HEK293 (cell line): Measurements from ENCODE around the gene MATN1.

Experiments used
- CTCF ChIA-PET: fragments of 350-600 bp; formaldehyde crosslinking; extraction: SDS; loops from one replicate; lab custom pipeline; 2021; ENCODE audit warnings: antibody characterized with exemption; lab: Yijun Ruan, JAX
- POLR2A ChIA-PET: fragments of 300-600 bp; formaldehyde crosslinking; extraction: SDS; loops from one replicate; lab custom pipeline; 2020; ENCODE audit warnings: antibody characterized with exemption, inconsistent platforms; lab: Yijun Ruan, JAX
- H3K27ac ChIP-seq: fragments of 200-500 bp; sonication (Bioruptor generic); 2 replicates; pipeline ENCODE4 v1.5.1; 2014; ENCODE audit warnings: low read depth, low read length, control low read depth, inconsistent platforms; ENCODE audit errors: extremely low read depth
- H3K36me3 ChIP-seq, 2 experiments: fragments of 200-500 bp in 1 of 2; sonication (Bioruptor generic) in 1 of 2; 1 replicate in 1 of 2; 2 replicates in 1 of 2; pipeline ENCODE4 v1.5.1; 2014 to 2017; ENCODE audit warnings: inconsistent platforms in 2 of 2, low read length in 2 of 2; ENCODE audit not compliant: control insufficient read depth in 2 of 2, insufficient read depth in 1 of 2
- H3K4me1 ChIP-seq: fragments of 200-500 bp; sonication (Bioruptor generic); 2 replicates; pipeline ENCODE4 v1.5.1; 2014; ENCODE audit warnings: mild to moderate bottlenecking, low read length, inconsistent platforms; ENCODE audit not compliant: control insufficient read depth, insufficient read depth
- H3K4me3 ChIP-seq: 2 replicates; pipeline ENCODE4 v1.5.1; 2011; ENCODE audit warnings: low read depth, mild to moderate bottlenecking, control low read depth, low read length, moderate library complexity
- H3K9me3 ChIP-seq: fragments of 200-500 bp; sonication (Bioruptor generic); 2 replicates; pipeline ENCODE4 v1.5.1; 2014; ENCODE audit warnings: low read depth, low read length, inconsistent platforms; ENCODE audit not compliant: control insufficient read depth, insufficient read depth
- BCL11B ChIP-seq: fragments of 450-650 bp; formaldehyde crosslinking; IDR thresholded peaks from 2 replicates; pipeline ENCODE4 v1.5.1; 2016; ENCODE audit warnings: low read depth, missing biosample characterization, missing genetic modification characterization
- EGR2 ChIP-seq: fragments of 450-650 bp; formaldehyde crosslinking; IDR thresholded peaks from 2 replicates; pipeline ENCODE4 v1.5.1; 2016; ENCODE audit warnings: low read depth, missing biosample characterization, missing genetic modification characterization
- GFI1B ChIP-seq: fragments of 450-650 bp; formaldehyde crosslinking; IDR thresholded peaks from 2 replicates; pipeline ENCODE4 v1.5.1; 2016; ENCODE audit warnings: missing biosample characterization, missing genetic modification characterization
- KLF1 ChIP-seq: fragments of 450-650 bp; formaldehyde crosslinking; IDR thresholded peaks from 2 replicates; pipeline ENCODE4 v1.5.1; 2016; ENCODE audit warnings: missing biosample characterization, missing genetic modification characterization
- KLF8 ChIP-seq: fragments of 450-650 bp; formaldehyde crosslinking; IDR thresholded peaks from 2 replicates; pipeline ENCODE4 v1.5.1; 2016; ENCODE audit warnings: missing biosample characterization, missing genetic modification characterization
- KLF9 ChIP-seq: fragments of 450-650 bp; formaldehyde crosslinking; IDR thresholded peaks from 2 replicates; pipeline ENCODE4 v1.5.1; 2016; ENCODE audit warnings: missing biosample characterization, missing genetic modification characterization, low read depth
- ZBTB1 ChIP-seq: fragments of 450-650 bp; formaldehyde crosslinking; IDR thresholded peaks from 2 replicates; pipeline ENCODE4 v1.5.1; 2016; ENCODE audit warnings: missing biosample characterization, missing genetic modification characterization
- ZBTB20 ChIP-seq: fragments of 450-650 bp; formaldehyde crosslinking; IDR thresholded peaks from 2 replicates; pipeline ENCODE4 v1.5.1; 2016; ENCODE audit warnings: missing biosample characterization, missing genetic modification characterization
- ZNF133 ChIP-seq: fragments of 450-650 bp; formaldehyde crosslinking; IDR thresholded peaks from 2 replicates; pipeline ENCODE4 v1.5.1; 2016; ENCODE audit warnings: missing biosample characterization, missing genetic modification characterization
- ZNF223 ChIP-seq: fragments of 450-650 bp; formaldehyde crosslinking; IDR thresholded peaks from 2 replicates; pipeline ENCODE4 v1.5.1; 2016; ENCODE audit warnings: missing biosample characterization, missing genetic modification characterization
- ZNF404 ChIP-seq: fragments of 450-650 bp; formaldehyde crosslinking; IDR thresholded peaks from 2 replicates; pipeline ENCODE4 v1.5.1; 2017; ENCODE audit warnings: missing biosample characterization, missing genetic modification characterization
- ZNF548 ChIP-seq: fragments of 450-650 bp; formaldehyde crosslinking; IDR thresholded peaks from 2 replicates; pipeline ENCODE4 v1.5.1; 2016; ENCODE audit warnings: missing biosample characterization, missing genetic modification characterization
- ZNF549 ChIP-seq: fragments of 450-650 bp; IDR thresholded peaks from 2 replicates; pipeline ENCODE4 v1.5.1; 2018; ENCODE audit warnings: missing biosample characterization, missing genetic modification characterization, mild to moderate bottlenecking, inconsistent platforms, moderate library complexity
- TF ChIP-seq, protein P1 (sequence below): fragments of 450-650 bp; formaldehyde crosslinking; IDR thresholded peaks from 2 replicates; pipeline ENCODE4 v1.5.1; 2016; ENCODE audit warnings: missing biosample characterization, missing genetic modification characterization
- TF ChIP-seq, protein P2 (sequence below): fragments of 450-650 bp; formaldehyde crosslinking; IDR thresholded peaks from 2 replicates; pipeline ENCODE4 v1.5.1; 2017; ENCODE audit warnings: missing biosample characterization, missing genetic modification characterization
- TF ChIP-seq, protein P3 (sequence below): fragments of 450-650 bp; formaldehyde crosslinking; conservative IDR thresholded peaks from 2 replicates; pipeline ENCODE4 v1.5.1; 2016; ENCODE audit warnings: low read depth, missing biosample characterization, missing genetic modification characterization
- TF ChIP-seq, protein P4 (sequence below): fragments of 450-650 bp; IDR thresholded peaks from 2 replicates; pipeline ENCODE4 v1.5.1; 2018; ENCODE audit warnings: missing biosample characterization, mild to moderate bottlenecking, missing genetic modification characterization
- TF ChIP-seq, protein P5 (sequence below): fragments of 450-650 bp; formaldehyde crosslinking; IDR thresholded peaks from 2 replicates; pipeline ENCODE4; 2016; ENCODE audit warnings: missing biosample characterization, missing genetic modification characterization

MATN1 gene

DNA sequence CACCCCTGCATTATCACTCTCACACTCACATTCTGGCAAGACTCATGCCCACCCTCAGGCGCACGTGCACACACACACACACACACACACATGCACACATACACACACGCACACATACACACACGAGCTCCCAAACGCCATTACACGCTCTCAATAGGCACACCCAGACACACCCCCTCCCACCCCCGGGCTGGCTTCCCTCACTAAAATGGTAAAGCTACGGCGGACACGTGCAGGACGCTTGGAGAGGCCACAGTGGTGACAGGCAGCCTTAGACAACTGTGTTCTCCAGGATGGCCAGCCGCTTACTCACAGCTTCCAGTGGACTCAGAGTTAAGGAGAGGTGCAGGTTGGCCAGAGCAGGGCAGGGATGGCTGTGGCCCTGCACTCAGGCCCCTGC is 10.1 kb downstream of the MATN1 start:
- no peak overlapping the region for H3K4me3 ChIP-seq
- no peaks in the 10 kb centered on the region for H3K9me3 ChIP-seq
- TF ChIP-seq ZBTB20 (tag by site-specific recombination) (0 out of 2 replicates have a peak, but pooled peaks have one; percentile 14), ZNF548 (tag by site-specific recombination) (no peak), KLF9 (tag by site-specific recombination) (peak; percentile 43; the same call in 1 of the 2 replicates), KLF1 (tag by site-specific recombination) (peak; percentile 42; the same call in 1 of the 2 replicates)
- TF ChIP-seq, protein P1, sequence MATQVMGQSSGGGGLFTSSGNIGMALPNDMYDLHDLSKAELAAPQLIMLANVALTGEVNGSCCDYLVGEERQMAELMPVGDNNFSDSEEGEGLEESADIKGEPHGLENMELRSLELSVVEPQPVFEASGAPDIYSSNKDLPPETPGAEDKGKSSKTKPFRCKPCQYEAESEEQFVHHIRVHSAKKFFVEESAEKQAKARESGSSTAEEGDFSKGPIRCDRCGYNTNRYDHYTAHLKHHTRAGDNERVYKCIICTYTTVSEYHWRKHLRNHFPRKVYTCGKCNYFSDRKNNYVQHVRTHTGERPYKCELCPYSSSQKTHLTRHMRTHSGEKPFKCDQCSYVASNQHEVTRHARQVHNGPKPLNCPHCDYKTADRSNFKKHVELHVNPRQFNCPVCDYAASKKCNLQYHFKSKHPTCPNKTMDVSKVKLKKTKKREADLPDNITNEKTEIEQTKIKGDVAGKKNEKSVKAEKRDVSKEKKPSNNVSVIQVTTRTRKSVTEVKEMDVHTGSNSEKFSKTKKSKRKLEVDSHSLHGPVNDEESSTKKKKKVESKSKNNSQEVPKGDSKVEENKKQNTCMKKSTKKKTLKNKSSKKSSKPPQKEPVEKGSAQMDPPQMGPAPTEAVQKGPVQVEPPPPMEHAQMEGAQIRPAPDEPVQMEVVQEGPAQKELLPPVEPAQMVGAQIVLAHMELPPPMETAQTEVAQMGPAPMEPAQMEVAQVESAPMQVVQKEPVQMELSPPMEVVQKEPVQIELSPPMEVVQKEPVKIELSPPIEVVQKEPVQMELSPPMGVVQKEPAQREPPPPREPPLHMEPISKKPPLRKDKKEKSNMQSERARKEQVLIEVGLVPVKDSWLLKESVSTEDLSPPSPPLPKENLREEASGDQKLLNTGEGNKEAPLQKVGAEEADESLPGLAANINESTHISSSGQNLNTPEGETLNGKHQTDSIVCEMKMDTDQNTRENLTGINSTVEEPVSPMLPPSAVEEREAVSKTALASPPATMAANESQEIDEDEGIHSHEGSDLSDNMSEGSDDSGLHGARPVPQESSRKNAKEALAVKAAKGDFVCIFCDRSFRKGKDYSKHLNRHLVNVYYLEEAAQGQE: no peak
- TF ChIP-seq, protein P2, sequence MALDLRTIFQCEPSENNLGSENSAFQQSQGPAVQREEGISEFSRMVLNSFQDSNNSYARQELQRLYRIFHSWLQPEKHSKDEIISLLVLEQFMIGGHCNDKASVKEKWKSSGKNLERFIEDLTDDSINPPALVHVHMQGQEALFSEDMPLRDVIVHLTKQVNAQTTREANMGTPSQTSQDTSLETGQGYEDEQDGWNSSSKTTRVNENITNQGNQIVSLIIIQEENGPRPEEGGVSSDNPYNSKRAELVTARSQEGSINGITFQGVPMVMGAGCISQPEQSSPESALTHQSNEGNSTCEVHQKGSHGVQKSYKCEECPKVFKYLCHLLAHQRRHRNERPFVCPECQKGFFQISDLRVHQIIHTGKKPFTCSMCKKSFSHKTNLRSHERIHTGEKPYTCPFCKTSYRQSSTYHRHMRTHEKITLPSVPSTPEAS: peak; percentile 84
- no peak overlapping the region for H3K27ac ChIP-seq
- ChIA-PET CTCF (interaction anchor here (0.7 to 0.8 kb wide), 2 partner anchors 333 to 1112 kb away, joined by 3 read pairs; no protein-coding TSS in a partner anchor), POLR2A (no interaction called here)
- H3K4me1 ChIP-seq: no peaks in the 10 kb centered on the region
- no peaks in the 10 kb centered on the region for H3K36me3 ChIP-seq

DNA sequence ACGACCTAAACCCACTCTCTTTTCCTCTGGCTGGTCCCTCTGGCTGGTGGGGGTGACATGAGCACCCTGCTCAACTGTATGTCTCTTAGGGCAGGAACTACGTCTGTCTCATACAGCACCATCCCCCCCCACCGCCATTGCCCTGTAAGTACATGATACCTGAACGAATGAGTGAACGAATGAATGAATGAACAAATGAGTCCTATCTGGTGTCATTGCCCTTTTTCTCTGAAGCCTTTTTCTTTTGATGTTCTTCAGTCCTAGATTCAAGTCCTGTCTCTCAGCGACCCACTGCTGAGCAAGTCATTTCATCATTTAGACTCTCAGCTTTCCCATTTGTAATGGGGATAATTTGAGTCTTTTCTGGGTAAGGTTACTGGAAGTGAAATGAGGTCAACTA is 10.8 kb downstream of the MATN1 start:
- no peaks in the 10 kb centered on the region for H3K4me1 ChIP-seq
- no peak overlapping the region for H3K27ac ChIP-seq
- H3K36me3 ChIP-seq: no peaks in the 10 kb centered on the region
- TF ChIP-seq ZNF133 (tag by site-specific recombination) (no peak), ZNF549 (tag by site-specific recombination) (no peak), GFI1B (tag by site-specific recombination) (no peak), EGR2 (tag by site-specific recombination) (no peak), ZNF223 (no peak), BCL11B (tag by site-specific recombination) (no peak), ZNF404 (tag by site-specific recombination) (no peak), ZBTB1 (no peak), KLF8 (tag by site-specific recombination) (no peak)
- TF ChIP-seq, protein P3, sequence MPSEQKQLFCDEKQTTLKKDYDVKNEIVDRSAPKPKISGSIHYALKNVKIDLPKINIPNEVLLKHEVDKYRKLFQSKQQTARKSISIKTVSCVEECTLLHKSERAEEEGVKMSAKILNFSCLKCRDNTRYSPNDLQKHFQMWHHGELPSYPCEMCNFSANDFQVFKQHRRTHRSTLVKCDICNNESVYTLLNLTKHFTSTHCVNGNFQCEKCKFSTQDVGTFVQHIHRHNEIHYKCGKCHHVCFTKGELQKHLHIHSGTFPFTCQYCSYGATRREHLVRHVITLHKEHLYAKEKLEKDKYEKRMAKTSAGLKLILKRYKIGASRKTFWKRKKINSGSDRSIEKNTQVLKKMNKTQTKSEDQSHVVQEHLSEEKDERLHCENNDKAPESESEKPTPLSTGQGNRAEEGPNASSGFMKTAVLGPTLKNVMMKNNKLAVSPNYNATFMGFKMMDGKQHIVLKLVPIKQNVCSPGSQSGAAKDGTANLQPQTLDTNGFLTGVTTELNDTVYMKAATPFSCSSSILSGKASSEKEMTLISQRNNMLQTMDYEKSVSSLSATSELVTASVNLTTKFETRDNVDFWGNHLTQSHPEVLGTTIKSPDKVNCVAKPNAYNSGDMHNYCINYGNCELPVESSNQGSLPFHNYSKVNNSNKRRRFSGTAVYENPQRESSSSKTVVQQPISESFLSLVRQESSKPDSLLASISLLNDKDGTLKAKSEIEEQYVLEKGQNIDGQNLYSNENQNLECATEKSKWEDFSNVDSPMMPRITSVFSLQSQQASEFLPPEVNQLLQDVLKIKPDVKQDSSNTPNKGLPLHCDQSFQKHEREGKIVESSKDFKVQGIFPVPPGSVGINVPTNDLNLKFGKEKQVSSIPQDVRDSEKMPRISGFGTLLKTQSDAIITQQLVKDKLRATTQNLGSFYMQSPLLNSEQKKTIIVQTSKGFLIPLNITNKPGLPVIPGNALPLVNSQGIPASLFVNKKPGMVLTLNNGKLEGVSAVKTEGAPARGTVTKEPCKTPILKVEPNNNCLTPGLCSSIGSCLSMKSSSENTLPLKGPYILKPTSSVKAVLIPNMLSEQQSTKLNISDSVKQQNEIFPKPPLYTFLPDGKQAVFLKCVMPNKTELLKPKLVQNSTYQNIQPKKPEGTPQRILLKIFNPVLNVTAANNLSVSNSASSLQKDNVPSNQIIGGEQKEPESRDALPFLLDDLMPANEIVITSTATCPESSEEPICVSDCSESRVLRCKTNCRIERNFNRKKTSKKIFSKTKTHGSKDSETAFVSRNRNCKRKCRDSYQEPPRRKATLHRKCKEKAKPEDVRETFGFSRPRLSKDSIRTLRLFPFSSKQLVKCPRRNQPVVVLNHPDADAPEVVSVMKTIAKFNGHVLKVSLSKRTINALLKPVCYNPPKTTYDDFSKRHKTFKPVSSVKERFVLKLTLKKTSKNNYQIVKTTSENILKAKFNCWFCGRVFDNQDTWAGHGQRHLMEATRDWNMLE: no peak
- TF ChIP-seq, protein P4, sequence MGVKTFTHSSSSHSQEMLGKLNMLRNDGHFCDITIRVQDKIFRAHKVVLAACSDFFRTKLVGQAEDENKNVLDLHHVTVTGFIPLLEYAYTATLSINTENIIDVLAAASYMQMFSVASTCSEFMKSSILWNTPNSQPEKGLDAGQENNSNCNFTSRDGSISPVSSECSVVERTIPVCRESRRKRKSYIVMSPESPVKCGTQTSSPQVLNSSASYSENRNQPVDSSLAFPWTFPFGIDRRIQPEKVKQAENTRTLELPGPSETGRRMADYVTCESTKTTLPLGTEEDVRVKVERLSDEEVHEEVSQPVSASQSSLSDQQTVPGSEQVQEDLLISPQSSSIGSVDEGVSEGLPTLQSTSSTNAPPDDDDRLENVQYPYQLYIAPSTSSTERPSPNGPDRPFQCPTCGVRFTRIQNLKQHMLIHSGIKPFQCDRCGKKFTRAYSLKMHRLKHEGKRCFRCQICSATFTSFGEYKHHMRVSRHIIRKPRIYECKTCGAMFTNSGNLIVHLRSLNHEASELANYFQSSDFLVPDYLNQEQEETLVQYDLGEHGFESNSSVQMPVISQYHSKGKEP (tag by site-specific recombination): no peak
- TF ChIP-seq, protein P5, sequence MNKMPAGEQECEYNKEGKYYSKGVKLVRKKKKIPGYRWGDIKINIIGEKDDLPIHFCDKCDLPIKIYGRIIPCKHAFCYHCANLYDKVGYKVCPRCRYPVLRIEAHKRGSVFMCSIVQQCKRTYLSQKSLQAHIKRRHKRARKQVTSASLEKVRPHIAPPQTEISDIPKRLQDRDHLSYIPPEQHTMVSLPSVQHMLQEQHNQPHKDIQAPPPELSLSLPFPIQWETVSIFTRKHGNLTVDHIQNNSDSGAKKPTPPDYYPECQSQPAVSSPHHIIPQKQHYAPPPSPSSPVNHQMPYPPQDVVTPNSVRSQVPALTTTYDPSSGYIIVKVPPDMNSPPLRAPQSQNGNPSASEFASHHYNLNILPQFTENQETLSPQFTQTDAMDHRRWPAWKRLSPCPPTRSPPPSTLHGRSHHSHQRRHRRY (tag by site-specific recombination): no peak
- TF ChIP-seq, protein P2: no peak
- H3K4me3 ChIP-seq: no peak overlapping the region
- ChIA-PET CTCF (interaction anchor here (0.7 to 0.8 kb wide), 2 partner anchors 332 to 1111 kb away, joined by 3 read pairs; no protein-coding TSS in a partner anchor), POLR2A (no interaction called here)
- no peaks in the 10 kb centered on the region for H3K9me3 ChIP-seq
